H1 (cell line): ENCODE data around the gene SERPINB5. TPM values are rescaled to one million over a fixed set of nuclear protein-coding genes. Genes with fewer than 3 reads are reported as not detected.

Experiments
- CTCF ChIA-PET: fragments of 300-600 bp; sonication (Branson Sonifier 250); formaldehyde crosslinking; loops from one replicate; lab custom pipeline; 2021; ENCODE audit not compliant: partially characterized antibody; lab: Charles Lee
- POLR2A ChIA-PET: fragments of 300-600 bp; sonication (Branson Sonifier 250); formaldehyde crosslinking; loops from one replicate; lab custom pipeline; 2021; ENCODE audit warnings: inconsistent platforms; ENCODE audit not compliant: partially characterized antibody; lab: Charles Lee
- DNase-seq, 2 experiments: peaks; one replicate each; pipeline versions ENCODE4 v3.0.0 to v3.0.0-alpha.2; 2010 to 2022; ENCODE audit warnings: low spot score in 2 of 2, low read depth in 1 of 2, mixed read lengths in 1 of 2
- FAIRE-seq: peaks from 2 replicates; lab custom pipeline; 2011; peaks lifted over from hg19 to GRCh38; lab: Jason Lieb, UNC
- H2AFZ ChIP-seq: 2 replicates; pipeline ENCODE4 v1.8.1; 2012; ENCODE audit warnings: low read length, inconsistent platforms
- H2AK5ac ChIP-seq: 2 replicates; pipeline ENCODE4 v1.6.1; 2013; ENCODE audit warnings: low read depth, low read length
- H2BK120ac ChIP-seq: replicated peaks from 2 replicates; pipeline ENCODE3; 2013; ENCODE audit warnings: low read depth, low read length, inconsistent platforms
- H2BK12ac ChIP-seq: 2 replicates; pipeline ENCODE4 v1.6.1; 2013; ENCODE audit warnings: low read depth, low read length
- H2BK15ac ChIP-seq: 2 replicates; pipeline ENCODE4 v1.6.1; 2013; ENCODE audit warnings: low read length
- H2BK20ac ChIP-seq: 2 replicates; pipeline ENCODE4 v1.6.1; 2013; ENCODE audit warnings: low read length
- H2BK5ac ChIP-seq: 2 replicates; pipeline ENCODE4 v1.6.1; 2013; ENCODE audit warnings: low read depth, low read length
- H3K14ac ChIP-seq: 2 replicates; pipeline ENCODE4 v1.6.1; 2013; ENCODE audit warnings: inconsistent platforms; ENCODE audit not compliant: insufficient read length
- H3K18ac ChIP-seq: 2 replicates; pipeline ENCODE4 v1.6.1; 2013; ENCODE audit warnings: low read length; ENCODE audit errors: extremely low read depth
- H3K23ac ChIP-seq: 2 replicates; pipeline ENCODE4 v1.6.1; 2013; ENCODE audit warnings: inconsistent platforms; ENCODE audit not compliant: insufficient read length
- H3K23me2 ChIP-seq: 2 replicates; pipeline ENCODE4 v1.6.1; 2013; ENCODE audit warnings: low read depth, low read length
- H3K27ac ChIP-seq: 2 replicates; pipeline ENCODE4 v1.6.1; 2011; ENCODE audit warnings: low read depth, low read length, inconsistent platforms
- H3K27me3 ChIP-seq, 4 experiments: replicated peaks in 1 of 4; 1 replicate in 1 of 4; 2 replicates in 3 of 4; pipeline versions ENCODE4 v1.6.1 to v1.8.1; 2011 to 2013; ENCODE audit warnings: low read length in 3 of 4, mild to moderate bottlenecking in 3 of 4, inconsistent platforms in 2 of 4, mixed read lengths in 2 of 4, moderate library complexity in 1 of 4; ENCODE audit not compliant: control insufficient read depth in 3 of 4, insufficient read depth in 3 of 4; ENCODE audit errors: extremely low read depth in 1 of 4
- H3K36me3 ChIP-seq, 4 experiments: 2 replicates each; pipeline versions ENCODE4 v1.6.1 to v1.8.1; 2011 to 2013; ENCODE audit warnings: mild to moderate bottlenecking in 4 of 4, low read length in 3 of 4, moderate library complexity in 2 of 4, control low read depth in 1 of 4, inconsistent platforms in 1 of 4; ENCODE audit not compliant: insufficient read depth in 4 of 4, control insufficient read depth in 2 of 4
- H3K4ac ChIP-seq: replicated peaks from 2 replicates; pipeline ENCODE3; 2013; ENCODE audit warnings: low read length, low read depth, mixed read lengths, inconsistent platforms; ENCODE audit not compliant: insufficient read length
- H3K4me1 ChIP-seq, 4 experiments: replicated peaks in 1 of 4; 1 replicate in 1 of 4; 2 replicates in 3 of 4; pipeline versions ENCODE4 v1.6.1 to v1.8.1; 2011 to 2013; ENCODE audit warnings: low read length in 3 of 4, inconsistent platforms in 2 of 4, mixed read lengths in 1 of 4; ENCODE audit not compliant: insufficient read depth in 4 of 4, control insufficient read depth in 3 of 4
- H3K4me2 ChIP-seq, 2 experiments: 2 replicates each; pipeline versions ENCODE4 v1.6.1 to v1.8.1; 2011 to 2013; ENCODE audit warnings: low read depth in 2 of 2, low read length in 2 of 2, control low read depth in 1 of 2, inconsistent platforms in 1 of 2, mild to moderate bottlenecking in 1 of 2; ENCODE audit not compliant: insufficient read depth in 1 of 2
- H3K4me3 ChIP-seq, 4 experiments: fragments of 200-600, 300-600 bp in 1 of 4; sonication (generic), shearing (Covaris generic), sonication (Bioruptor Twin) in 1 of 4; 2 replicates each; pipeline versions ENCODE4 v1.5.1 to v1.8.1; 2011 to 2016; ENCODE audit warnings: low read length in 4 of 4, low read depth in 3 of 4, control low read depth in 2 of 4, inconsistent platforms in 2 of 4, mild to moderate bottlenecking in 2 of 4, mixed read lengths in 1 of 4, moderate library complexity in 1 of 4; ENCODE audit not compliant: insufficient read depth in 2 of 4; ENCODE audit errors: extremely low read depth in 1 of 4
- H3K56ac ChIP-seq: replicated peaks from 2 replicates; pipeline ENCODE3; 2013; ENCODE audit warnings: low read depth, mild to moderate bottlenecking, mixed read lengths, low read length, inconsistent platforms; ENCODE audit not compliant: insufficient read length
- H3K79me1 ChIP-seq: 2 replicates; pipeline ENCODE4 v1.6.1; 2013; ENCODE audit warnings: low read depth, low read length, control low read depth
- H3K79me2 ChIP-seq, 2 experiments: 2 replicates each; pipeline versions ENCODE4 v1.6.1 to v1.8.1; 2012 to 2013; ENCODE audit warnings: low read length in 2 of 2, mild to moderate bottlenecking in 2 of 2, inconsistent platforms in 1 of 2; ENCODE audit not compliant: insufficient read depth in 2 of 2, control insufficient read depth in 1 of 2
- H3K9ac ChIP-seq, 4 experiments: replicated peaks in 1 of 4; 1 replicate in 1 of 4; 2 replicates in 3 of 4; pipeline versions ENCODE4 v1.6.1 to v1.8.1; 2011 to 2013; ENCODE audit warnings: low read depth in 3 of 4, low read length in 3 of 4, control low read depth in 2 of 4, mild to moderate bottlenecking in 2 of 4, moderate library complexity in 2 of 4, inconsistent platforms in 1 of 4; ENCODE audit errors: extremely low read depth in 1 of 4
- H3K9me3 ChIP-seq, 2 experiments: 2 replicates each; pipeline versions ENCODE4 v1.6.1 to v1.8.1; 2012 to 2013; ENCODE audit warnings: mild to moderate bottlenecking in 2 of 2, moderate library complexity in 2 of 2, control low read depth in 1 of 2, inconsistent platforms in 1 of 2, low read depth in 1 of 2, low read length in 1 of 2, mixed read lengths in 1 of 2; ENCODE audit not compliant: insufficient read depth in 2 of 2
- H4K20me1 ChIP-seq, 2 experiments: replicated peaks in 1 of 2; 2 replicates each; pipeline versions ENCODE3 to v1.8.1; 2011 to 2013; ENCODE audit warnings: inconsistent platforms in 2 of 2, low read length in 2 of 2, mild to moderate bottlenecking in 1 of 2; ENCODE audit not compliant: insufficient read depth in 2 of 2, control insufficient read depth in 1 of 2
- H4K5ac ChIP-seq: 2 replicates; pipeline ENCODE4 v1.6.1; 2013; ENCODE audit warnings: low read length, low read depth, mixed read lengths, inconsistent platforms; ENCODE audit not compliant: insufficient read length
- H4K8ac ChIP-seq: 2 replicates; pipeline ENCODE4 v1.8.0; 2013; ENCODE audit warnings: mild to moderate bottlenecking, moderate library complexity, low read length, inconsistent platforms; ENCODE audit not compliant: insufficient read depth; ENCODE audit errors: extremely low read depth
- H4K91ac ChIP-seq: replicated peaks from 2 replicates; pipeline ENCODE3; 2013; ENCODE audit warnings: low read length, mixed read lengths, inconsistent platforms; ENCODE audit not compliant: insufficient read length
- ASH2L ChIP-seq: fragments of 200-600, 300-600 bp; sonication (generic); IDR thresholded peaks from one replicate; pipeline ENCODE4 v1.7.1; 2017; ENCODE audit warnings: low read length
- CEBPB ChIP-seq: IDR thresholded peaks from 2 replicates; pipeline ENCODE4 v1.6.1; 2012; ENCODE audit warnings: low read depth, low read length
- E2F6 ChIP-seq: IDR thresholded peaks from 2 replicates; pipeline ENCODE4 v1.6.1; 2012; ENCODE audit warnings: inconsistent platforms
- HDAC6 ChIP-seq: IDR thresholded peaks from one replicate; pipeline ENCODE4 v1.7.1; 2012; ENCODE audit warnings: low read depth, mild to moderate bottlenecking, inconsistent platforms, low read length, moderate library complexity
- MAFK ChIP-seq: IDR thresholded peaks from 2 replicates; pipeline ENCODE4 v1.6.1; 2012; ENCODE audit warnings: low read depth, mild to moderate bottlenecking, improper control_type of control experiment, low read length
- MAX ChIP-seq: IDR thresholded peaks from 2 replicates; pipeline ENCODE4 v1.6.1; 2012; ENCODE audit warnings: inconsistent platforms
- PHF8 ChIP-seq: fragments of 200-600 bp; sonication (generic); conservative IDR thresholded peaks from 2 replicates; pipeline ENCODE4 v1.7.1; 2012; ENCODE audit warnings: low read depth, mild to moderate bottlenecking, inconsistent platforms, low read length, moderate library complexity
- POLR2A ChIP-seq, 2 experiments: IDR thresholded peaks; 1 replicate in 1 of 2; 2 replicates in 1 of 2; pipeline ENCODE4 v1.6.1; 2011; ENCODE audit warnings: low read depth in 2 of 2, low read length in 2 of 2, mild to moderate bottlenecking in 2 of 2; ENCODE audit errors: control extremely low read depth in 1 of 2
- RNF2 ChIP-seq: fragments of 200-900, 300-1000 bp; sonication (generic); IDR thresholded peaks from 2 replicates; pipeline ENCODE4 v1.7.1; 2016; ENCODE audit warnings: borderline replicate concordance, low read depth, mild to moderate bottlenecking, antibody characterized with exemption, low read length; ENCODE audit not compliant: poor library complexity, severe bottlenecking; ENCODE audit errors: missing control alignments
- RXRA ChIP-seq: IDR thresholded peaks from 2 replicates; pipeline ENCODE4 v1.6.1; 2011; ENCODE audit warnings: low read depth, mild to moderate bottlenecking, low read length, moderate library complexity; ENCODE audit not compliant: insufficient read depth
- SIX5 ChIP-seq: IDR thresholded peaks from 2 replicates; pipeline ENCODE4 v1.6.1; 2011; ENCODE audit warnings: mild to moderate bottlenecking, low read depth, low read length
- SP1 ChIP-seq: IDR thresholded peaks from 2 replicates; pipeline ENCODE4 v1.6.1; 2011; ENCODE audit warnings: low read depth, low read length
- SP2 ChIP-seq: IDR thresholded peaks from 2 replicates; pipeline ENCODE4 v1.6.1; 2012; ENCODE audit warnings: mild to moderate bottlenecking, low read length, inconsistent platforms
- TCF12 ChIP-seq: IDR thresholded peaks from 2 replicates; pipeline ENCODE4 v1.6.1; 2011; ENCODE audit warnings: low read depth, mild to moderate bottlenecking, low read length
- TEAD4 ChIP-seq: IDR thresholded peaks from 2 replicates; pipeline ENCODE4 v1.6.1; 2012; ENCODE audit warnings: low read depth, low read length, inconsistent platforms, mixed read lengths
- WGBS, 2 experiments: shearing (Covaris generic) in 1 of 2; methylation state at CpG; one replicate each; pipeline versions ENCODE4 v1.1.6 to v1.1.7; 2013 to 2015; ENCODE audit warnings: low lambda C conversion rate in 2 of 2, mixed read lengths in 2 of 2, inconsistent platforms in 1 of 2, low coverage in 1 of 2, missing lambda C conversion rate in 1 of 2; ENCODE audit not compliant: insufficient replicate concordance in 2 of 2, insufficient coverage in 1 of 2, insufficient read length in 1 of 2; ENCODE audit errors: extremely low coverage in 1 of 2, missing lambda C conversion rate in 1 of 2; 5-methylcytosine and 5-hydroxymethylcytosine counted together
- polyA plus RNA-seq, 7 experiments: library from polyadenylated mRNA; depleted of rRNA in 3 of 7; stranded (reverse) in 5 of 7; unstranded in 2 of 7; fragments of >200 nt in 5 of 7; fragments of 200-250 nt in 2 of 7; gene quantifications; 1 replicate in 5 of 7; 2 replicates in 1 of 7; 4 replicates in 1 of 7; pipeline versions ENCODE4 v1.2.1 to v1.2.3, GENCODE V29; 2011 to 2013; ENCODE audit warnings: missing spikeins in 2 of 7, mixed read lengths in 2 of 7
- total RNA-seq: library from RNA; stranded (reverse); fragmentation: NEBNext Ultra II Directional; extraction: Animal tissue kit (Norgen Biotek cat#: 25700); gene quantifications from 2 replicates; pipeline ENCODE4 v1.2.1, GENCODE V29; 2021

The SERPINB5 gene
- total and polyA plus RNA-seq, 2 of the 8 experiments (the other 6 are each of a cell fraction or from before 2014, with no cell fraction given): 0.03 TPM; not detected in 1

GRCh38 chr18:63443829-63444228, 32.9 kb upstream of the SERPINB5 start:
- Histone ChIP-seq H3K23me2 (no peaks in the 10 kb centered on the region), H2BK120ac (no peak overlapping the region), H3K4me2 (no peak overlapping the region), H2BK15ac (no peak overlapping the region), H3K79me2 (no peaks in the 10 kb centered on the region), H4K91ac (no peak overlapping the region), H3K18ac (no peak overlapping the region), H4K20me1 (peaks cover 0 to 2% of the 10 kb centered on the region in 2 experiments), H4K8ac (no peak overlapping the region), H3K23ac (no peak overlapping the region), H3K4ac (no peak overlapping the region), H4K5ac (no peak overlapping the region), H3K4me3 (no peak overlapping the region), H3K9ac (no peak overlapping the region), H3K9me3 (no peaks in the 10 kb centered on the region), H3K27ac (no peak overlapping the region), H2BK12ac (no peak overlapping the region), H2BK5ac (no peak overlapping the region), H3K27me3 (no peaks in the 10 kb centered on the region), H3K79me1 (no peaks in the 10 kb centered on the region), H2AFZ (no peak overlapping the region), H3K56ac (no peak overlapping the region), H2BK20ac (no peak overlapping the region), H3K14ac (no peak overlapping the region), H3K4me1 (no peaks in the 10 kb centered on the region), H2AK5ac (no peak overlapping the region), H3K36me3 (no peaks in the 10 kb centered on the region)
- ChIA-PET POLR2A (no interaction called here), CTCF (interaction anchor here (1.4 to 1.6 kb wide), 2 partner anchors 63 to 68 kb away, joined by 4 to 7 read pairs; no protein-coding TSS in a partner anchor)
- 87% methylated on average over 6 of the region's 6 CpGs; no CpG with 5 or more reads in 1 of the 2 experiments for WGBS, 2 experiments
- FAIRE-seq (no peak), DNase-seq (no peak)
- TF ChIP-seq CEBPB (no peak), MAX (no peak), RXRA (no peak), PHF8 (no peak), TCF12 (no peak), ASH2L (no peak), TEAD4 (no peak), SIX5 (no peak), SP2 (no peak), HDAC6 (no peak), MAFK (no peak), POLR2A (IDR thresholded peaks at IDR 0.05; ENCODE audit: control extremely low read depth in 1 of 2, low read depth in 2 of 2, low read length in 2 of 2) (no peak), RNF2 (no peak), E2F6 (no peak), SP1 (no peak)
